Measurements from ENCODE around the gene SNRPD1. TPM values are rescaled to one million over a fixed set of nuclear protein-coding genes. Genes with fewer than 3 reads are reported as not detected.

The SNRPD1 gene
- total and polyA plus RNA-seq, 7 experiments from 2014 or later, result 21.9 to 96.7 (median 27.3) TPM

Small RNA genes within 50 kb of the gene (microRNA-seq; reads per million reads assigned to microRNA genes)
- 1.6 reads per million for gene MIR320C1 (ENCODE audit: borderline microRNAs expressed)

Other genes starting within 250 kb of the SNRPD1 start
- gene ESCO1, start 11.6 kb upstream of the SNRPD1 start, total RNA-seq, result 10 to 100 TPM; 25.9 to 36.4 (median 35.1) TPM
- 10 to 100 TPM in 1 of 2 donors, 1 to 10 TPM in 1; 7.5 to 10.6 TPM for gene ESCO1, start 11.6 kb upstream of the SNRPD1 start, polyA plus RNA-seq
- gene ABHD3, start 92.5 kb downstream of the SNRPD1 start, total RNA-seq, result 10 to 100 TPM; 26.9 to 53.1 (median 43.6) TPM
- gene ABHD3, start 92.5 kb downstream of the SNRPD1 start, polyA plus RNA-seq, result 10 to 100 TPM; 21.9 to 22.8 TPM
- gene MIB1, start 128.5 kb downstream of the SNRPD1 start, total RNA-seq, result 10 to 100 TPM; 16.0 to 35.2 (median 19.8) TPM
- 1 to 10 TPM; 3.9 to 4.2 TPM for gene MIB1, start 128.5 kb downstream of the SNRPD1 start, polyA plus RNA-seq

Measured in naive thymus-derived CD4-positive, alpha-beta T cell (primary cell).